ENCODE measurements around the gene RPP25. TPM values are rescaled to one million over a fixed set of nuclear protein-coding genes. Genes with fewer than 3 reads are reported as not detected.

The RPP25 gene
- total and polyA plus RNA-seq, 7 donors = 3.7 to 24.0 (median 4.8) TPM

- no peak overlapping the region for H3K27ac ChIP-seq
These were observed 25.6 kb upstream of the RPP25 start for GRCh38 chr15:74982183-74982582.

GRCh38 chr15:74978503-74978902 lies 21.9 kb upstream of the RPP25 start:
- intact Hi-C loops (cut with DNase I) = no loop called here
- H3K4me1 ChIP-seq = no peaks in the 10 kb centered on the region
- no peak overlapping the region for H3K4me3 ChIP-seq
- TF ChIP-seq CTCF (IDR thresholded peaks at IDR 0.05) (no peak), POLR2A (IDR thresholded peaks at IDR 0.05) (no peak), EP300 (IDR thresholded peaks at IDR 0.05) (no peak), POLR2AphosphoS5 (IDR thresholded peaks at IDR 0.05) (no peak)
- peaks cover 0 to 3% (median 0%) of the 10 kb centered on the region in 3 donors for H3K27me3 ChIP-seq
- DNase-seq = no peak
- H3K27ac ChIP-seq = no peak overlapping the region
- WGBS, 2 donors = 34 to 50% methylated on average over 3 of the region's 3 CpGs
- no peaks in the 10 kb centered on the region for H3K9me3 ChIP-seq
- H3K36me3 ChIP-seq = no peaks in the 10 kb centered on the region

More at GRCh38 chr15:74982183-74982582, 25.6 kb upstream of the RPP25 start:
- H3K4me1 ChIP-seq = no peaks in the 10 kb centered on the region
- no peak for TF ChIP-seq POLR2A (IDR thresholded peaks at IDR 0.05)
- no peak for TF ChIP-seq POLR2AphosphoS5 (IDR thresholded peaks at IDR 0.05)
- no peak for TF ChIP-seq CTCF (IDR thresholded peaks at IDR 0.05)
- TF ChIP-seq EP300 (IDR thresholded peaks at IDR 0.05) = no peak
- no peak for DNase-seq
- 76 to 89% methylated on average over 5 of the region's 5 CpGs for WGBS, 2 donors
- no peak overlapping the region for H3K4me3 ChIP-seq
- H3K27me3 ChIP-seq = peaks cover 0 to 24% (median 0%) of the 10 kb centered on the region in 3 donors
- no peaks in the 10 kb centered on the region for H3K9me3 ChIP-seq
- intact Hi-C loops (cut with DNase I) = no loop called here
- no peaks in the 10 kb centered on the region for H3K36me3 ChIP-seq

- Histone ChIP-seq H3K27me3 (no peaks in the 10 kb centered on the region), H3K4me1 (no peaks in the 10 kb centered on the region), H3K4me3 (no peak overlapping the region), H3K9me3 (no peaks in the 10 kb centered on the region), H3K36me3 (no peaks in the 10 kb centered on the region), H3K27ac (no peak overlapping the region)
- intact Hi-C loops (cut with DNase I) = no loop called here
- DNase-seq = no peak
- no peak for TF ChIP-seq CTCF (IDR thresholded peaks at IDR 0.05)
- no peak for TF ChIP-seq POLR2AphosphoS5 (IDR thresholded peaks at IDR 0.05)
- TF ChIP-seq POLR2A (IDR thresholded peaks at IDR 0.05) = no peak
- no peak for TF ChIP-seq EP300 (IDR thresholded peaks at IDR 0.05)
- 89 to 95% methylated on average over 1 of the region's 1 CpG for WGBS, 2 donors
These were observed 21.5 kb upstream of the RPP25 start for GRCh38 chr15:74978077-74978476.

GRCh38 chr15:74977599-74977998 lies 21.0 kb upstream of the RPP25 start:
- H3K27ac ChIP-seq = no peak overlapping the region
- no peaks in the 10 kb centered on the region for H3K36me3 ChIP-seq

More at GRCh38 chr15:74977599-74977998, 21.0 kb upstream of the RPP25 start:
- no peaks in the 10 kb centered on the region for H3K4me1 ChIP-seq
- no peak for DNase-seq
- intact Hi-C loops (cut with DNase I) = no loop called here
- H3K27me3 ChIP-seq = no peaks in the 10 kb centered on the region
- WGBS, 2 donors = 68 to 72% methylated on average over 4 of the region's 4 CpGs
- no peak overlapping the region for H3K4me3 ChIP-seq
- no peaks in the 10 kb centered on the region for H3K9me3 ChIP-seq
- no peak for TF ChIP-seq POLR2AphosphoS5 (IDR thresholded peaks at IDR 0.05)
- no peak for TF ChIP-seq CTCF (IDR thresholded peaks at IDR 0.05)
- TF ChIP-seq POLR2A (IDR thresholded peaks at IDR 0.05) = no peak
- TF ChIP-seq EP300 (IDR thresholded peaks at IDR 0.05) = no peak
